Endothelial cell of umbilical vein (primary cell): ENCODE results near the gene ULBP1.

ENCODE experiments used
- CTCF ChIP-seq, 2 donors: IDR thresholded peaks; 1 replicate in 1 of 2; 2 replicates in 1 of 2; pipeline ENCODE4 v1.5.1; 2011; ENCODE audit warnings: low read length in 2 of 2, mild to moderate bottlenecking in 2 of 2, moderate library complexity in 2 of 2, control low read depth in 1 of 2, inconsistent platforms in 1 of 2, low read depth in 1 of 2; ENCODE audit not compliant: insufficient read depth in 1 of 2; ENCODE audit errors: extremely low read depth in 1 of 2
- EZH2 ChIP-seq: IDR thresholded peaks from 2 replicates; pipeline ENCODE4 v1.6.1; 2012; ENCODE audit warnings: borderline replicate concordance, low read depth, mild to moderate bottlenecking, moderate library complexity, low read length, inconsistent platforms; ENCODE audit not compliant: severe bottlenecking
- FOS ChIP-seq: IDR thresholded peaks from 2 replicates; pipeline ENCODE4 v1.6.1; 2011; ENCODE audit warnings: mild to moderate bottlenecking, low read length, moderate library complexity, borderline replicate concordance; ENCODE audit not compliant: insufficient read depth
- MYC ChIP-seq: IDR thresholded peaks from one replicate; pipeline ENCODE4 v1.6.1; 2011; ENCODE audit warnings: mild to moderate bottlenecking, low read depth, low read length
- POLR2A ChIP-seq: IDR thresholded peaks from 2 replicates; pipeline ENCODE4 v1.6.1; 2012; ENCODE audit warnings: low read depth, mild to moderate bottlenecking, control low read depth, low read length
- TF ChIP-seq, protein P1 (sequence below): IDR thresholded peaks from 2 replicates; pipeline ENCODE4 v1.6.1; 2011; ENCODE audit not compliant: insufficient read depth, insufficient read length

DNA sequence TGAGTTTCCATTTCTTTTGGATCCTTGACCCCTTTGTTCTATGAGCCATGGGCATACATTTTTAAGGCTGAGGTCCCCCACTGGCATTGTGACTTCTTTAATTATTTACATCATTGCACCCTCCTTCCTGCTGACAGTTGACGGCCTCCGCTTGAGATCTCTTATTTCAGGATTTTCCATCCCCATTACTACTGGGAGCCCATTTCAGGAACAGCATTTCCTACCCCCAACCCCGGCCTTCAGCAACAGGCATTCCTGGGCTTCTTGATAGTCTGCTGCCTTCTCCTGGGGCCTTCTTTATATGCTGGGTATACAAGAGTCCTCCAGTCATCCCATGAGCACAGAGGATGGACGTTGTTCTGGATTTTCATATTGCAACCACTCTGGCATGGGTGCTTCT is 3.8 kb downstream of the ULBP1 start:
- TF ChIP-seq CTCF (IDR thresholded peaks at IDR 0.05; ENCODE audit: extremely low read depth in 1 of 2, insufficient read depth in 1 of 2, low read depth in 1 of 2, low read length in 2 of 2) (no peak), EZH2 (no peak), MYC (no peak), POLR2A (no peak), FOS (no peak)
- TF ChIP-seq, protein P1, sequence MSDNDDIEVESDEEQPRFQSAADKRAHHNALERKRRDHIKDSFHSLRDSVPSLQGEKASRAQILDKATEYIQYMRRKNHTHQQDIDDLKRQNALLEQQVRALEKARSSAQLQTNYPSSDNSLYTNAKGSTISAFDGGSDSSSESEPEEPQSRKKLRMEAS = no peak
